ENCODE data around the gene DLGAP5. TPM values are rescaled to one million over a fixed set of nuclear protein-coding genes. Genes with fewer than 3 reads are reported as not detected.

DLGAP5 gene
- total RNA-seq, 1 donor from 2014 or later, result 23.0 TPM

GRCh38 chr14:55180006-55180405 is 11.4 kb downstream of the DLGAP5 start:
- no peaks in the 10 kb centered on the region for H3K4me1 Mint-ChIP-seq
- DNase-seq (ENCODE audit: low spot score in 2 of 2, unreplicated experiment in 2 of 2), result no peak
- H3K36me3 Mint-ChIP-seq, result peaks cover 9% of the 10 kb centered on the region
- H3K9me3 Mint-ChIP-seq, result no peaks in the 10 kb centered on the region
- H3K4me3 Mint-ChIP-seq, result no peak overlapping the region
- no peak for TF ChIP-seq CTCF (IDR thresholded peaks at IDR 0.05; ENCODE audit: unreplicated experiment)
- no peaks in the 10 kb centered on the region for H3K27me3 Mint-ChIP-seq (ENCODE audit: low read depth)
- H3K27ac Mint-ChIP-seq, result no peak overlapping the region

- Mint-ChIP-seq H3K27ac (no peak overlapping the region), H3K9me3 (no peaks in the 10 kb centered on the region), H3K27me3 (ENCODE audit: low read depth) (no peaks in the 10 kb centered on the region), H3K36me3 (peaks cover 17% of the 10 kb centered on the region), H3K4me3 (no peak overlapping the region), H3K4me1 (no peaks in the 10 kb centered on the region)
- no peak for DNase-seq (ENCODE audit: low spot score in 2 of 2, unreplicated experiment in 2 of 2)
- TF ChIP-seq CTCF (IDR thresholded peaks at IDR 0.05; ENCODE audit: unreplicated experiment), result no peak
Measured at GRCh38 chr14:55170526-55170925, 20.9 kb downstream of the DLGAP5 start.

GRCh38 chr14:55160989-55161388 is 30.4 kb downstream of the DLGAP5 start:
- Mint-ChIP-seq H3K4me3 (no peak overlapping the region), H3K4me1 (no peaks in the 10 kb centered on the region), H3K27me3 (ENCODE audit: low read depth) (no peaks in the 10 kb centered on the region), H3K9me3 (no peaks in the 10 kb centered on the region), H3K36me3 (peaks cover 21% of the 10 kb centered on the region), H3K27ac (no peak overlapping the region)
- DNase-seq (ENCODE audit: low spot score in 2 of 2, unreplicated experiment in 2 of 2), result no peak
- peak; percentile 46 for TF ChIP-seq CTCF (IDR thresholded peaks at IDR 0.05; ENCODE audit: unreplicated experiment)

- no peak overlapping the region for H3K27ac Mint-ChIP-seq
Measured at GRCh38 chr14:55158412-55158811, 33.0 kb downstream of the DLGAP5 start.

GRCh38 chr14:55157080-55157479 is 34.3 kb downstream of the DLGAP5 start:
- no peaks in the 10 kb centered on the region for H3K4me1 Mint-ChIP-seq
- peaks cover 16% of the 10 kb centered on the region for H3K36me3 Mint-ChIP-seq
- DNase-seq (ENCODE audit: low spot score in 2 of 2, unreplicated experiment in 2 of 2), result no peak
- no peak overlapping the region for H3K4me3 Mint-ChIP-seq
- no peak for TF ChIP-seq CTCF (IDR thresholded peaks at IDR 0.05; ENCODE audit: unreplicated experiment)
- H3K27me3 Mint-ChIP-seq (ENCODE audit: low read depth), result no peaks in the 10 kb centered on the region
- H3K9me3 Mint-ChIP-seq, result no peaks in the 10 kb centered on the region
- H3K27ac Mint-ChIP-seq, result no peak overlapping the region

More at GRCh38 chr14:55158412-55158811, 33.0 kb downstream of the DLGAP5 start:
- DNase-seq (ENCODE audit: low spot score in 2 of 2, unreplicated experiment in 2 of 2), result no peak
- no peak for TF ChIP-seq CTCF (IDR thresholded peaks at IDR 0.05; ENCODE audit: unreplicated experiment)
- Mint-ChIP-seq H3K36me3 (peaks cover 16% of the 10 kb centered on the region), H3K4me1 (no peaks in the 10 kb centered on the region), H3K4me3 (no peak overlapping the region), H3K27me3 (ENCODE audit: low read depth) (no peaks in the 10 kb centered on the region), H3K9me3 (no peaks in the 10 kb centered on the region)

- Mint-ChIP-seq H3K4me1 (no peaks in the 10 kb centered on the region), H3K36me3 (peaks cover 12% of the 10 kb centered on the region), H3K4me3 (no peak overlapping the region), H3K27me3 (ENCODE audit: low read depth) (no peaks in the 10 kb centered on the region), H3K27ac (no peak overlapping the region), H3K9me3 (no peaks in the 10 kb centered on the region)
- TF ChIP-seq CTCF (IDR thresholded peaks at IDR 0.05; ENCODE audit: unreplicated experiment), result no peak
- DNase-seq (ENCODE audit: low spot score in 2 of 2, unreplicated experiment in 2 of 2), result no peak
Measured at GRCh38 chr14:55153951-55154350, 37.4 kb downstream of the DLGAP5 start.
